HG03108 (cell line): ENCODE results near the gene AQP2.

Experiments used
- ATAC-seq: cut with Tn5 transposase; IDR thresholded peaks from one replicate; pipeline ENCODE4 v1.9.1; 2021; ENCODE audit warnings: moderate library complexity; ENCODE audit not compliant: unreplicated experiment

AQP2 gene

GRCh38 chr12:49967777-49968250 is 17.3 kb downstream of the AQP2 start:
- peak; percentile 6 for ATAC-seq

GRCh38 chr12:49968471-49968870 is 17.9 kb downstream of the AQP2 start:
- no peak for ATAC-seq

- no peak for ATAC-seq
These were observed 18.5 kb downstream of the AQP2 start for GRCh38 chr12:49969027-49969426.

- ATAC-seq, result no peak
These were observed 19.3 kb downstream of the AQP2 start for GRCh38 chr12:49969651-49970429.

GRCh38 chr12:49970658-49971057 is 20.1 kb downstream of the AQP2 start:
- no peak for ATAC-seq

GRCh38 chr12:49971141-49971540 is 20.6 kb downstream of the AQP2 start:
- no peak for ATAC-seq

GRCh38 chr12:49972129-49972528 is 21.6 kb downstream of the AQP2 start:
- no peak for ATAC-seq

DNA sequence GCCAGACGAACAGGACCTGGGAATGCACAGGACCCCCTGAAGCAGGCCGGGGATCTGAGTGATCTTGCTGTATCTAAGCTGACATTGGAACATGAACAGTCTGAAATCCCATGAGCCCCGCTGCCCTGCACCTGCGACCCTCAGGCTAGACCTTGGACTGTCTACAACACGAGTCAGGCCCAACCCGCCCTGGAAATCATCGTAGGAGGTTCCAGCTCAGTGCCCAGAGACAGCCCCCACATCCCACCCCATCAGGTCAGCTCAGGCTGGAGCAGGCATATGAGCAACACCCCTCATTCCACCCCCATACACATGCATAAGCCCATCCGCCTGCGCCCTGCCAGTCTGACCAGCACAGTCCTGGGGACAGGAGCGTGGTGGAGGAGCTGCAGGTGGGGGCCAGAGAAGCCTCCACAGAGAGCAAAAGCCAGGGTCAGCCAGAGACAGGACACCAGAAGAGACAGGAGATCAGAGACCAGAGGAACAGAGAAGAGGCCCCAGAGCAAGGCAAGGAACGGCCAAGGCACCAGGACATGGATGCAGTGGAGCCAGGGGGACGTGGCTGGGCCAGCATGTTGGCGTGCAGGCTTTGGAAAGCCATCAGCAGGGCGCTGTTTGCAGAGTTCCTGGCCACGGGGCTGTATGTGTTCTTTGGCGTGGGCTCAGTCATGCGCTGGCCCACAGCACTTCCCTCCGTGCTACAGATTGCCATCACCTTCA is 22.3 kb downstream of the AQP2 start, which contains the start of gene AQP6:
TSS of gene AQP6 (plus strand) at position 307 of the 720 bp plus-strand sequence. CDS start at position 534, 227 bp downstream.
- no peak for ATAC-seq

GRCh38 chr12:49973361-49973830 is 22.9 kb downstream of the AQP2 start:
- ATAC-seq, result no peak

DNA sequence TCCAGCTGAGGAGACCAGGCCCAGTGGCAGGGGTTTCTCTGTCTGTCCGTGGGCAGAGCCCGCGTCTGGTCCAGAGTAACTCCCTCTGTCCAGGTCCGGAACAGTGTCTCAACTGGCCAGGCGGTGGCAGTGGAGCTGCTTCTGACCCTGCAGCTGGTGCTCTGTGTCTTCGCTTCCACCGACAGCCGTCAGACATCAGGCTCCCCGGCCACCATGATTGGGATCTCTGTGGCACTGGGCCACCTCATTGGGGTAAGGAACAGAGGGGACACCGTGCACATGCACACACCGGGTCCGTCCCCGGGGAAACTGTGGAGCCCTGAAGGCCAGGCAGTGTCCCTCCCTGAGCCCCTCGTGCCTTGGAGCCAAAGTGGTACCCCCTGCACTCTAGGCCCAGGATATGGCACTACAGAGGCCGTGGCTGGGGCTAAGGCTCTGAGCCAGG is 23.7 kb downstream of the AQP2 start:
- ATAC-seq, result no peak

- no peak for ATAC-seq
These were observed 24.3 kb downstream of the AQP2 start for GRCh38 chr12:49974677-49975317.

DNA sequence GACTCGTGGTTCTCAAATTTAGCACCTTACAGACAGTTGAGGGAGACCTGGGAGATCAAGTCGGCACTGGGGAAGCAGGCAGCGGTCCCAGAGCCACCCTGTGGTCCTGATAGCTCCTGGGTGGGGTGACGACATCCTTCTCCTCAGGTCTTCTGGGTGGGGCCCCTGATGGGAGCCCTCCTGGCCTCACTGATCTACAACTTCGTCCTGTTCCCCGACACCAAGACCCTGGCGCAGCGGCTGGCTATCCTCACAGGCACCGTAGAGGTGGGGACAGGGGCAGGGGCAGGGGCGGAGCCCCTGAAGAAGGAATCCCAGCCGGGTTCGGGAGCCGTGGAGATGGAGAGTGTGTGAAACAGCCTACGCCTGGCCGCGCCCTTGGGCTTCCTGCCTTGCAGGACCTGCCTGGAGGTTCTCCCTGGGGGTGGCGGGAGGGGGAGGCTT is 24.8 kb downstream of the AQP2 start:
- ATAC-seq, result no peak

DNA sequence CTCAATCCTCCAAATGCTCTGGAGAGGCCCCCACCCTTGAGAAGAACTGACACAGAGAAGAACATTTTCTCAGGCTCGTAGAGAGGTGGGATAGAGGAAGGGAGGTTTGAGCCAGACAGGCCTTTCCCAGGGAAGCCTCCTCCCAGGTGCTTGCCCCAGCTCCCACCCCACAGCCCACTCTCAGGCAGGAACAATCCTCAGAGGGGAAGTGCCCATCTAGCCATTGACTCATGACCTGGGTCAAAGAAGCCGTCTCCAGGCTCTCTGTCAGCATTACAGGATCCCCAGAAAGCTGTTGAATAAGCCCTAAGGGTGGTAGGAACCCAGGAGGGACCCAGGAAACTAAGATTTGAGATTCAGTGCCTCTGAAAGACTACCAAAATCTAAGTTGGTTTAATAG is 26.0 kb downstream of the AQP2 start:
- no peak for ATAC-seq

DNA sequence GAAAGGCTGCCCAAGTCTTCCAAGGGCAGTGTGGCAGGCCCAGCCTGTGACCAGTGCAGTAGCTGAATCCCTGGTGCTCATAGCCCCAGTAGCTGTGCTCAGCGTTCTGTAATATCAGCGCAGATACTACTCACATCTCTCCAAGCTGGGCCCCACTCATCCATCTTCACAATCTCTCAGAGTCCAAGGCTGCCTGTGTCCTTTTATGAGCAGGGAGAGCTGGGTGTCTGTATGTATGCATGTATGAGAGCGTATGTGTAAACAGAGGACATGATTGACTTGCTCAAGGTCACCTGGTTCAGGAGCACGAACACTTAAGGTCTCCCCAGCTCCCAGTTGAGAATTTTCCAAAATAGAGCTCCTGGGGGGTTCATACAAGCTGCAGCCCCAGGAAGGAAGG is 27.6 kb downstream of the AQP2 start:
- ATAC-seq, result no peak

DNA sequence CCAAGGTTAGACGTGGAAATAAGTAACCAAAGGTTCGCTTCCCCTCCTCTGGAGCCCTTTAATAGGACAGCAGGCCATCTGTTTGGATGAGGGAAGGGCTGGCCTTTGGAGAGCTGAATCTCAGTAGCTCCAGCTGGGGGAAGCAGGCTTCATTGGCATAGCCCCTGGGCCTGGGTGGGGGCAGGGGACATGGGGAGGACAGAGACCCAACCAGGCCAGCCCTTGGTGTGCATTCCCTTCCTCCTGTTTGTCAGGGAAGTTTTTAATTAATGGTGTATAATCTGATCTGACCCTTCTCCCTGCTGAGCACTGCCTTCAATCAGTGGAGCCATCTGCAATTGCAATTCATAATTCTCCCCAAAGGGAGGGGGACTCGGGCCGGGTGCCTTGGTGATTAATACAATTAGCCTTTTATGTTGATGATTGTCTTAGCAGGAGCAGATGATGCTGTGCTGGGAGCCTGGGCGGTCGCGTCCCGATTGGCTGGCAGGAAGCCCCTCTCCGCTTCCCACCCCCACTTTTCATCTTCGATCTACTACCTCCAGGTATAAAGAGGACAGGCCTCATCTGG is 28.6 kb downstream of the AQP2 start:
- ATAC-seq, result no peak

DNA sequence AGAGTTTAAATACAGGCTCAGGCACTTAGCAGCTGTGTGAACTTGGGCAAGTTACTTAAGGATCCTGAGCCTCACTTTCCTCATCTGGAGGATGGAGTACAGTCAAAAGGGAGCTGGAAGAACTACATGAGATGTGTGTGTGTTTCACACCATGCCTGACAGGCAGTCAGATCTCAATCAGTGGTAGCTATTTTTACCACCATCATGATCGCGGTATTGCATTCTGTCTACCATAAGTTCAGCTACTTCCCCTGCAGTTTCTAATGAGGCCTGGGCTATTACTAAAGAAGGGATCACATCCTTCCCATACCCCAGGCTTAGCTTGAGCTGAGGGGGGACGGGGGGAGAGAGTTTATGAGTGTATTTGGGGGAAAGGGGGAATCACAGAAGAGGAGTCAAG is 29.3 kb downstream of the AQP2 start:
- ATAC-seq, result no peak

- ATAC-seq, result no peak
These were observed 30.2 kb downstream of the AQP2 start for GRCh38 chr12:49980501-49981349.

DNA sequence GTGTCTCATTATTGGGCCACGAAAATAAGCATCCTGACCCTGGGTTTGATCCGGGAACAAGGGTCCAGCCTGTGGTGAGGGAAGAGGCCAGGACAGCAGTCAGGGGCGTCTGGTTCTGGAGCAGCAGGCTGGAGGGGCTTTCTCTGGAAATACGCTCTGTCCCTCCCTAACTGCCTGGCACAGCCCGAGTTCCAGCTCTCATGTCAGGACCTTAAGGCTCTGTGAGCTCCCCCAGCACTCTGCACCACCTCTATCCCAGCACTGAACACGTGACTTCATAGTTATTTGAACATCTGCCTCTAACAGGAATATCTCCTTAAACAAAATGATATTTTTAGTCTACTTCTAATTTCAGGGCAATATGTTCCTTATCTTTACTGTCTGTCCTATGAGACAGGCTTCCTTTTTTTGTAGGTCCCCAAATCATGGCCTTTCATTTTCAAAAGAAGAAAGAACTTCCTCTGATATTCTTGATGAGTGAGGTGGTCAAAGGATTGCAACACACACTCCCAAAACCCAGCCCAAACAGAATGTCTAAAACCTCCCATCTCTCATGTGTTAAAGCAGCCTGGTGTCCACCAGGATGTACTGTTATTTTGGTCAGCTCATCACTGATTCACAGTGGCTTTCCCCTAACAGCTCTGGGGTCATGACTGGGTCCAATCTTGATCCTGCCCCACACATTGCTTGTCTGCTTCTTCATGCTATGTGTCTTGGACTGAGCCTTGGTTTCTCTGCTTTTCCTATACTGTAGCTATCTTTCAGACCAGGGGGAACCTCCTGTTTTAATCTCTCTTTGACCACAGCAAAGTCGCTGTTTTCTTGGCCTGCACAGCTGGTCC is 31.9 kb downstream of the AQP2 start:
- ATAC-seq, result no peak

GRCh38 chr12:49983892-49984291 is 33.4 kb downstream of the AQP2 start:
- no peak for ATAC-seq
